ENCODE measurements around the gene CMTM8. TPM values are rescaled to one million over a fixed set of nuclear protein-coding genes. Genes with fewer than 3 reads are reported as not detected.

Gene CMTM8
- total RNA-seq, 1 donor from 2014 or later = 7.5 TPM

DNA sequence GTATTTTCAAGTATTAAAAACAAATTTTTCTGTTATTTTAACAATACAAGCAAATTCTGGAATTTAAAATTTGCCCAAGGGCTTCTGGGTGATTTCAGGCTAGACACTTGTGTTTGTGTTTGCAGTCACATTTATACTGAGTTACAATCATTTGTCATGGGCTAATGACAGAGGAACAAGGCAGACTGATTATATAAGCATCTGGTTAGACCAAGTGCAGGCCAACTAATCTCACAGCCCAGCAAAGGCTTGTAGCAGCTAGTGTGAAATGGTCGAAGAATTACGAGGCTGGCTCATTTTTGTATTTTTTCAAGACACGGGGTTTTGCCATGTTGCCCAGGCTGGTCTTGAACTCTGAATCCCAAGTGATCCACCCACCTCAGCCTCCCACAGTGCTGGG lies 52.1 kb downstream of the CMTM8 start:
- TF ChIP-seq, protein P1, sequence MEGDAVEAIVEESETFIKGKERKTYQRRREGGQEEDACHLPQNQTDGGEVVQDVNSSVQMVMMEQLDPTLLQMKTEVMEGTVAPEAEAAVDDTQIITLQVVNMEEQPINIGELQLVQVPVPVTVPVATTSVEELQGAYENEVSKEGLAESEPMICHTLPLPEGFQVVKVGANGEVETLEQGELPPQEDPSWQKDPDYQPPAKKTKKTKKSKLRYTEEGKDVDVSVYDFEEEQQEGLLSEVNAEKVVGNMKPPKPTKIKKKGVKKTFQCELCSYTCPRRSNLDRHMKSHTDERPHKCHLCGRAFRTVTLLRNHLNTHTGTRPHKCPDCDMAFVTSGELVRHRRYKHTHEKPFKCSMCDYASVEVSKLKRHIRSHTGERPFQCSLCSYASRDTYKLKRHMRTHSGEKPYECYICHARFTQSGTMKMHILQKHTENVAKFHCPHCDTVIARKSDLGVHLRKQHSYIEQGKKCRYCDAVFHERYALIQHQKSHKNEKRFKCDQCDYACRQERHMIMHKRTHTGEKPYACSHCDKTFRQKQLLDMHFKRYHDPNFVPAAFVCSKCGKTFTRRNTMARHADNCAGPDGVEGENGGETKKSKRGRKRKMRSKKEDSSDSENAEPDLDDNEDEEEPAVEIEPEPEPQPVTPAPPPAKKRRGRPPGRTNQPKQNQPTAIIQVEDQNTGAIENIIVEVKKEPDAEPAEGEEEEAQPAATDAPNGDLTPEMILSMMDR (IDR thresholded peaks at IDR 0.05; ENCODE audit: insufficient read depth, low read length, poor library complexity, severe bottlenecking) = no peak
- DNase-seq (ENCODE audit: low read depth) = no peak
- H3K4me3 ChIP-seq (ENCODE audit: low read depth, low read length) = no peak overlapping the region

GRCh38 chr3:32292085-32292796 lies 53.8 kb downstream of the CMTM8 start:
- Histone ChIP-seq H3K36me3 (ENCODE audit: control insufficient read depth, insufficient read depth, low read length) (no peaks in the 10 kb centered on the region), H3K4me3 (ENCODE audit: low read depth, low read length) (no peak overlapping the region), H3K27me3 (ENCODE audit: control insufficient read depth, insufficient read depth, low read length) (no peaks in the 10 kb centered on the region)
- TF ChIP-seq, protein P1 (IDR thresholded peaks at IDR 0.05; ENCODE audit: insufficient read depth, low read length, poor library complexity, severe bottlenecking) = no peak
- no peak for DNase-seq (ENCODE audit: low read depth)

More for the DNA sequence above, 52.1 kb downstream of the CMTM8 start:
- Histone ChIP-seq H3K27me3 (ENCODE audit: control insufficient read depth, insufficient read depth, low read length) (no peaks in the 10 kb centered on the region), H3K36me3 (ENCODE audit: control insufficient read depth, insufficient read depth, low read length) (no peaks in the 10 kb centered on the region)

GRCh38 chr3:32293903-32294302 lies 55.4 kb downstream of the CMTM8 start:
- H3K4me3 ChIP-seq (ENCODE audit: low read depth, low read length) = no peak overlapping the region
- no peak for DNase-seq (ENCODE audit: low read depth)
- no peaks in the 10 kb centered on the region for H3K36me3 ChIP-seq (ENCODE audit: control insufficient read depth, insufficient read depth, low read length)
- TF ChIP-seq, protein P1 (IDR thresholded peaks at IDR 0.05; ENCODE audit: insufficient read depth, low read length, poor library complexity, severe bottlenecking) = no peak
- no peaks in the 10 kb centered on the region for H3K27me3 ChIP-seq (ENCODE audit: control insufficient read depth, insufficient read depth, low read length)

GRCh38 chr3:32296251-32297204 lies 58.0 kb downstream of the CMTM8 start:
- no peak for DNase-seq (ENCODE audit: low read depth)
- Histone ChIP-seq H3K27me3 (ENCODE audit: control insufficient read depth, insufficient read depth, low read length) (no peaks in the 10 kb centered on the region), H3K36me3 (ENCODE audit: control insufficient read depth, insufficient read depth, low read length) (no peaks in the 10 kb centered on the region), H3K4me3 (ENCODE audit: low read depth, low read length) (no peak overlapping the region)
- TF ChIP-seq, protein P1 (IDR thresholded peaks at IDR 0.05; ENCODE audit: insufficient read depth, low read length, poor library complexity, severe bottlenecking) = peak; percentile 87

- TF ChIP-seq, protein P1 (IDR thresholded peaks at IDR 0.05; ENCODE audit: insufficient read depth, low read length, poor library complexity, severe bottlenecking) = no peak
- H3K27me3 ChIP-seq (ENCODE audit: control insufficient read depth, insufficient read depth, low read length) = no peaks in the 10 kb centered on the region
- no peaks in the 10 kb centered on the region for H3K36me3 ChIP-seq (ENCODE audit: control insufficient read depth, insufficient read depth, low read length)
- DNase-seq (ENCODE audit: low read depth) = no peak
- no peak overlapping the region for H3K4me3 ChIP-seq (ENCODE audit: low read depth, low read length)
These were observed 58.9 kb downstream of the CMTM8 start for GRCh38 chr3:32297366-32297765.
